IMR-90 (cell line): ENCODE data around the gene PPP2R2D. TPM values are rescaled to one million over a fixed set of nuclear protein-coding genes. Genes with fewer than 3 reads are reported as not detected.

Experiments used
- ATAC-seq: fragments of 200-7000 bp; cut with Tn5 transposase; 2 replicates; pipeline ENCODE4 v1.9.1; 2020; ENCODE audit warnings: low read depth, mild to moderate bottlenecking, moderate library complexity
- BruUV-seq: library from RNA; stranded (reverse); fragments of 400-500 nt; replicated peaks from 2 replicates; lab custom pipeline; 2021; lab: Mats Ljungman, UMichigan
- CTCF ChIA-PET: fragments of 300-600 bp; formaldehyde crosslinking; extraction: SDS; loops from one replicate; lab custom pipeline; 2021; ENCODE audit warnings: antibody characterized with exemption; lab: Yijun Ruan, JAX
- POLR2A ChIA-PET: fragments of 300-600 bp; sonication (Branson Sonifier 250); formaldehyde crosslinking; loops from one replicate; lab custom pipeline; 2022; ENCODE audit warnings: antibody characterized with exemption; ENCODE audit not compliant: unreplicated experiment; lab: Charles Lee
- DNase-seq: peaks from one replicate; pipeline ENCODE4 v3.0.0; 2013
- H2AFZ ChIP-seq: replicated peaks from 2 replicates; pipeline ENCODE3; 2013; ENCODE audit warnings: low read length, mild to moderate bottlenecking; ENCODE audit not compliant: poor library complexity
- H2AK5ac ChIP-seq: 2 replicates; pipeline ENCODE4 v1.6.1; 2013; ENCODE audit warnings: low read depth, low read length, inconsistent platforms
- H2AK9ac ChIP-seq: replicated peaks from 2 replicates; pipeline ENCODE3; 2013; ENCODE audit warnings: mild to moderate bottlenecking, low read depth, low read length, moderate library complexity; ENCODE audit not compliant: poor library complexity
- H2BK120ac ChIP-seq: 2 replicates; pipeline ENCODE4 v1.6.1; 2013; ENCODE audit warnings: low read depth, low read length, inconsistent platforms
- H2BK15ac ChIP-seq: 3 replicates; pipeline ENCODE4 v1.6.1; 2013; ENCODE audit warnings: low read depth, low read length, inconsistent platforms
- H2BK20ac ChIP-seq: 2 replicates; pipeline ENCODE4 v1.6.1; 2013; ENCODE audit warnings: low read depth, mild to moderate bottlenecking, inconsistent platforms, low read length, moderate library complexity
- H2BK5ac ChIP-seq: 2 replicates; pipeline ENCODE4 v1.6.1; 2013; ENCODE audit warnings: mild to moderate bottlenecking, low read depth, low read length, inconsistent platforms; ENCODE audit not compliant: poor library complexity, severe bottlenecking
- H3K14ac ChIP-seq: replicated peaks from 2 replicates; pipeline ENCODE4 v1.6.1; 2013; ENCODE audit warnings: low read depth, low read length, inconsistent platforms
- H3K18ac ChIP-seq: 2 replicates; pipeline ENCODE4 v1.6.1; 2013; ENCODE audit warnings: low read depth, low read length, control low read depth
- H3K23ac ChIP-seq: 2 replicates; pipeline ENCODE4 v1.6.1; 2013; ENCODE audit warnings: low read depth, low read length, inconsistent platforms
- H3K27ac ChIP-seq: 2 replicates; pipeline ENCODE4 v1.5.1; 2013; ENCODE audit warnings: mild to moderate bottlenecking, control low read depth, low read length; ENCODE audit not compliant: insufficient read depth
- H3K27me3 ChIP-seq: 2 replicates; pipeline ENCODE4 v1.6.1; 2013; ENCODE audit warnings: low read length; ENCODE audit not compliant: control insufficient read depth, insufficient read depth
- H3K36me3 ChIP-seq: 2 replicates; pipeline ENCODE4 v1.6.1; 2013; ENCODE audit warnings: low read length, mixed read lengths; ENCODE audit not compliant: control insufficient read depth, insufficient read depth
- H3K4ac ChIP-seq: 2 replicates; pipeline ENCODE4 v1.6.1; 2013; ENCODE audit warnings: low read depth, low read length, inconsistent platforms
- H3K4me1 ChIP-seq: 2 replicates; pipeline ENCODE4 v1.6.1; 2013; ENCODE audit warnings: low read length, mixed read lengths; ENCODE audit not compliant: control insufficient read depth, insufficient read depth
- H3K4me2 ChIP-seq: 2 replicates; pipeline ENCODE4 v1.6.1; 2013; ENCODE audit warnings: low read depth, mild to moderate bottlenecking, control low read depth, low read length, moderate library complexity
- H3K4me3 ChIP-seq: 2 replicates; pipeline ENCODE4 v1.5.1; 2013; ENCODE audit warnings: low read depth, mild to moderate bottlenecking, control low read depth, low read length, moderate library complexity; ENCODE audit not compliant: insufficient read depth
- H3K56ac ChIP-seq: 2 replicates; pipeline ENCODE4 v1.6.1; 2013; ENCODE audit warnings: low read length, inconsistent platforms; ENCODE audit not compliant: insufficient read depth; ENCODE audit errors: extremely low read depth
- H3K79me1 ChIP-seq, 2 experiments: 2 replicates each; pipeline ENCODE4 v1.6.1; 2013; ENCODE audit warnings: low read length in 2 of 2, inconsistent platforms in 1 of 2, low read depth in 1 of 2
- H3K9ac ChIP-seq: 2 replicates; pipeline ENCODE4 v1.6.1; 2013; ENCODE audit warnings: low read depth, low read length, control low read depth
- H3K9me1 ChIP-seq: 2 replicates; pipeline ENCODE4 v1.6.1; 2013; ENCODE audit warnings: low read length, inconsistent platforms; ENCODE audit not compliant: insufficient read depth
- H3K9me3 ChIP-seq: 2 replicates; pipeline ENCODE4 v1.6.1; 2013; ENCODE audit warnings: low read length; ENCODE audit not compliant: control insufficient read depth, insufficient read depth
- H4K20me1 ChIP-seq: 2 replicates; pipeline ENCODE4 v1.6.1; 2013; ENCODE audit warnings: low read length, inconsistent platforms; ENCODE audit not compliant: insufficient read depth
- H4K5ac ChIP-seq: 2 replicates; pipeline ENCODE4 v1.6.1; 2013; ENCODE audit warnings: mild to moderate bottlenecking, low read depth, low read length, control low read depth
- H4K8ac ChIP-seq, 2 experiments: 2 replicates each; pipeline ENCODE4 v1.6.1; 2013; ENCODE audit warnings: low read depth in 2 of 2, low read length in 2 of 2, control low read depth in 1 of 2, inconsistent platforms in 1 of 2
- H4K91ac ChIP-seq: 2 replicates; pipeline ENCODE4 v1.6.1; 2013; ENCODE audit warnings: low read depth, low read length, inconsistent platforms; ENCODE audit not compliant: insufficient read depth
- BHLHE40 ChIP-seq: fragments of 150-350 bp; IDR thresholded peaks from 2 replicates; pipeline ENCODE4 v1.6.1; 2016; ENCODE audit warnings: mild to moderate bottlenecking, low read depth, low read length
- CEBPB ChIP-seq: IDR thresholded peaks from 2 replicates; pipeline ENCODE4 v1.6.1; 2012; ENCODE audit warnings: low read depth, low read length, improper control_type of control experiment
- CHD1 ChIP-seq: IDR thresholded peaks from 2 replicates; pipeline ENCODE4 v1.6.1; 2012; ENCODE audit warnings: low read depth, low read length, improper control_type of control experiment
- FOS ChIP-seq: fragments of 150-350 bp; IDR thresholded peaks from 2 replicates; pipeline ENCODE4 v1.6.1; 2016; ENCODE audit warnings: low read depth, low read length
- MAFK ChIP-seq: IDR thresholded peaks from 2 replicates; pipeline ENCODE4 v1.6.1; 2012; ENCODE audit warnings: low read depth, low read length, improper control_type of control experiment
- MAZ ChIP-seq: IDR thresholded peaks from 2 replicates; pipeline ENCODE4 v1.6.1; 2012; ENCODE audit warnings: low read depth, mild to moderate bottlenecking, low read length, improper control_type of control experiment, moderate library complexity, borderline replicate concordance
- NFE2L2 ChIP-seq: fragments of 150-350 bp; IDR thresholded peaks from 2 replicates; pipeline ENCODE4 v1.6.1; 2016; ENCODE audit warnings: low read depth, mild to moderate bottlenecking, low read length
- POLR2A ChIP-seq: IDR thresholded peaks from 2 replicates; pipeline ENCODE4 v1.6.1; 2012; ENCODE audit warnings: mild to moderate bottlenecking, low read depth, low read length
- RAD21 ChIP-seq: IDR thresholded peaks from 2 replicates; pipeline ENCODE4 v1.6.1; 2012; ENCODE audit warnings: low read length, improper control_type of control experiment
- RCOR1 ChIP-seq: IDR thresholded peaks from 2 replicates; pipeline ENCODE4 v1.6.1; 2012; ENCODE audit warnings: mild to moderate bottlenecking, low read length, improper control_type of control experiment; ENCODE audit not compliant: insufficient replicate concordance
- RFX5 ChIP-seq: IDR thresholded peaks from 2 replicates; pipeline ENCODE4 v1.8.0; 2012; ENCODE audit warnings: low read depth, mild to moderate bottlenecking, low read length, moderate library complexity
- SMC3 ChIP-seq: fragments of 150-350 bp; IDR thresholded peaks from 2 replicates; pipeline ENCODE4 v1.6.1; 2016; ENCODE audit warnings: low read depth, mild to moderate bottlenecking, antibody characterized with exemption, low read length, moderate library complexity
- USF2 ChIP-seq: fragments of 150-350 bp; IDR thresholded peaks from 2 replicates; pipeline ENCODE4 v1.6.1; 2017; ENCODE audit warnings: mild to moderate bottlenecking, antibody characterized with exemption, low read length, low read depth
- WGBS, 2 experiments: methylation state at CpG; one replicate each; pipeline versions ENCODE4 v1.1.5 to v1.1.7; 2013; ENCODE audit warnings: missing lambda C conversion rate in 2 of 2; ENCODE audit not compliant: insufficient read length in 1 of 2; ENCODE audit errors: extremely low coverage in 2 of 2; 5-methylcytosine and 5-hydroxymethylcytosine counted together
- dilution Hi-C: fragments of 300-500 bp; cut with HindIII; formaldehyde crosslinking; loops from one replicate; pipeline ENCODE4 v1.14.3; 2018; ENCODE audit warnings: low sequenced_read_pairs; ENCODE audit not compliant: unreplicated experiment
- in situ Hi-C: fragments of 300-500 bp; cut with MboI; formaldehyde crosslinking; loops from 3 replicates; pipeline ENCODE4 v1.14.3; 2019; ENCODE audit warnings: low sequenced_read_pairs, inconsistent platforms, mixed read lengths
- intact Hi-C: fragments of 100-400 bp; cut with micrococcal nuclease; formaldehyde crosslinking; loops from 2 replicates; pipeline ENCODE4 v1.10.0; 2022
- polyA plus RNA-seq, 3 experiments: library from polyadenylated mRNA; depleted of rRNA; stranded (reverse); fragments of >200 nt; gene quantifications; 2 replicates each; pipeline ENCODE4 v1.2.3, GENCODE V29; 2012; ENCODE audit warnings: low replicate concordance in 1 of 3
- total RNA-seq: library from RNA; depleted of rRNA; stranded (reverse); fragments of >200 nt; gene quantifications from 2 replicates; pipeline ENCODE4 v1.2.3, GENCODE V29; 2012

The PPP2R2D gene
- total and polyA plus RNA-seq, 2 of the 4 experiments (the other 2 are of a cell fraction), result 22.8 to 23.8 TPM

- intact Hi-C loops, result no loop called here
- in situ Hi-C loops, result no loop called here
- ATAC-seq (no peak), DNase-seq (no peak)
- WGBS, 2 experiments, result 100% methylated on average over 2 of the region's 9 CpGs; no CpG with 5 or more reads in 1 of the 2 experiments
- ChIA-PET CTCF (no interaction called here), POLR2A (no interaction called here)
- Histone ChIP-seq H3K27ac (no peak overlapping the region), H3K36me3 (peaks cover 6% of the 10 kb centered on the region), H3K9ac (no peak overlapping the region), H2AFZ (no peak overlapping the region), H3K23ac (no peak overlapping the region), H2BK15ac (no peak overlapping the region), H3K4me3 (no peak overlapping the region), H3K56ac (no peak overlapping the region), H2BK20ac (no peak overlapping the region), H4K20me1 (peaks cover 71% of the 10 kb centered on the region), H3K9me3 (peaks cover 4% of the 10 kb centered on the region; the same call in 1 of the 2 replicates), H3K9me1 (peaks cover 22% of the 10 kb centered on the region), H3K4me2 (no peak overlapping the region), H2BK5ac (no peak overlapping the region), H4K91ac (no peak overlapping the region), H2AK9ac (no peak overlapping the region), H4K5ac (no peak overlapping the region), H3K79me1 (peaks cover 46 to 72% of the 10 kb centered on the region in 2 experiments), H2AK5ac (no peak overlapping the region), H3K18ac (no peak overlapping the region), H2BK120ac (no peak overlapping the region), H3K4me1 (peaks cover 7% of the 10 kb centered on the region), H3K27me3 (no peaks in the 10 kb centered on the region), H4K8ac (no peak overlapping the region), H3K4ac (no peak overlapping the region), H3K14ac (no peak overlapping the region)
- TF ChIP-seq FOS (no peak), RCOR1 (no peak), CEBPB (no peak), RFX5 (no peak), MAZ (no peak), RAD21 (no peak), SMC3 (no peak), MAFK (no peak), USF2 (no peak), POLR2A (no peak), BHLHE40 (no peak), CHD1 (no peak), NFE2L2 (no peak)
- BruUV-seq, result no TSS peak
- dilution Hi-C loops, result no loop called here
Measured at GRCh38 chr10:131925716-131926115, 24.9 kb downstream of the PPP2R2D start.
